ENCODE results near the gene AMIGO3.

The AMIGO3 gene

GRCh38 chr3:49745986-49746385 is 26.5 kb upstream of the AMIGO3 start:
- FAIRE-seq (no peak), DNase-seq (ENCODE audit: insufficient read length) (no peak)
- TF ChIP-seq POLR2A (IDR thresholded peaks at IDR 0.05; ENCODE audit: low read depth, low read length) (no peak), TAF1 (IDR thresholded peaks at IDR 0.05; ENCODE audit: borderline replicate concordance, low read depth, low read length) (no peak), POLR2AphosphoS5 (IDR thresholded peaks at IDR 0.05; ENCODE audit: low read depth, low read length) (no peak)

- DNase-seq (ENCODE audit: insufficient read length) (no peak), FAIRE-seq (no peak)
- TF ChIP-seq POLR2A (IDR thresholded peaks at IDR 0.05; ENCODE audit: low read depth, low read length) (no peak), POLR2AphosphoS5 (IDR thresholded peaks at IDR 0.05; ENCODE audit: low read depth, low read length) (no peak), TAF1 (IDR thresholded peaks at IDR 0.05; ENCODE audit: borderline replicate concordance, low read depth, low read length) (no peak)
These were observed 20.9 kb upstream of the AMIGO3 start for GRCh38 chr3:49740427-49740826.

DNA sequence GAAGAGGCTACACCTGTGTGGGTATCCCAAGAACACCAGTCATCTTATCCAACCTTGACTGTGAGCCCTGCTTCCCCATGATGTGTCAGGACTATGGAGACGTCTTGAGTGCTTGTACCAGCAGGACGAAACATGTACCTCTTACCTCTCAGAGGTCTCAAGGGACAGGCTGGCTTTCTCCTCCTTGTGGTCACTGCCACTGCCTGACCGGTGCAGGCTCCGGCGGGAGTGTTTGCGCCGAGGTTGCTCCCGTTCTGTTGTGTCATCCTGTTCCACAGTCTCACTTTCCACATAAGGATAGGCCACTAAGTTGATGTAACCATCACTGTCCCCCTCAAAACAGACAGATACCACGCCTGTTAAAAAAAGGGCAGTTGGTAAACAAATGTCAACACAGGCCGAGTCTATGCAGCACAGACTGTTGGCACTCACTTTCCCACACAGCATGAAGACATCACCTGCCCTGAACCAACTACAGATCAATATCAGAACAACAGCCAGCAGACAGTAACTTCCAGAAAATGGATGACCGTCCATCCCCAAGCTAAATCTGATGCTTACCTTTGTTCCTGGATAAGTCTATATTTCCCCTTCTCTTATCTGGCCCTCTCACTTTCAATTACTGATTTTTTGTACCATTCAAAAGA is 18.7 kb upstream of the AMIGO3 start:
- TF ChIP-seq POLR2AphosphoS5 (IDR thresholded peaks at IDR 0.05; ENCODE audit: low read depth, low read length) = no peak
- TF ChIP-seq POLR2A (IDR thresholded peaks at IDR 0.05; ENCODE audit: low read depth, low read length) = no peak
- TF ChIP-seq TAF1 (IDR thresholded peaks at IDR 0.05; ENCODE audit: borderline replicate concordance, low read depth, low read length) = no peak
- FAIRE-seq (no peak), DNase-seq (ENCODE audit: insufficient read length) (no peak)

GRCh38 chr3:49734752-49735151 is 15.3 kb upstream of the AMIGO3 start:
- TF ChIP-seq POLR2AphosphoS5 (IDR thresholded peaks at IDR 0.05; ENCODE audit: low read depth, low read length) (no peak), POLR2A (IDR thresholded peaks at IDR 0.05; ENCODE audit: low read depth, low read length) (no peak), TAF1 (IDR thresholded peaks at IDR 0.05; ENCODE audit: borderline replicate concordance, low read depth, low read length) (no peak)
- DNase-seq (ENCODE audit: insufficient read length) (no peak), FAIRE-seq (no peak)

GRCh38 chr3:49733551-49733950 is 14.1 kb upstream of the AMIGO3 start:
- TF ChIP-seq TAF1 (IDR thresholded peaks at IDR 0.05; ENCODE audit: borderline replicate concordance, low read depth, low read length) (no peak), POLR2AphosphoS5 (IDR thresholded peaks at IDR 0.05; ENCODE audit: low read depth, low read length) (no peak), POLR2A (IDR thresholded peaks at IDR 0.05; ENCODE audit: low read depth, low read length) (no peak)
- DNase-seq (ENCODE audit: insufficient read length) (no peak), FAIRE-seq (no peak)

- FAIRE-seq (no peak), DNase-seq (ENCODE audit: insufficient read length) (no peak)
- TF ChIP-seq POLR2AphosphoS5 (IDR thresholded peaks at IDR 0.05; ENCODE audit: low read depth, low read length) = no peak
- no peak for TF ChIP-seq POLR2A (IDR thresholded peaks at IDR 0.05; ENCODE audit: low read depth, low read length)
- no peak for TF ChIP-seq TAF1 (IDR thresholded peaks at IDR 0.05; ENCODE audit: borderline replicate concordance, low read depth, low read length)
These were observed 13.1 kb upstream of the AMIGO3 start for GRCh38 chr3:49732597-49732996.

GRCh38 chr3:49729966-49730609 is 10.6 kb upstream of the AMIGO3 start:
- DNase-seq (ENCODE audit: insufficient read length) (no peak), FAIRE-seq (no peak)
- TF ChIP-seq POLR2AphosphoS5 (IDR thresholded peaks at IDR 0.05; ENCODE audit: low read depth, low read length) (no peak), POLR2A (IDR thresholded peaks at IDR 0.05; ENCODE audit: low read depth, low read length) (no peak), TAF1 (IDR thresholded peaks at IDR 0.05; ENCODE audit: borderline replicate concordance, low read depth, low read length) (no peak)

DNA sequence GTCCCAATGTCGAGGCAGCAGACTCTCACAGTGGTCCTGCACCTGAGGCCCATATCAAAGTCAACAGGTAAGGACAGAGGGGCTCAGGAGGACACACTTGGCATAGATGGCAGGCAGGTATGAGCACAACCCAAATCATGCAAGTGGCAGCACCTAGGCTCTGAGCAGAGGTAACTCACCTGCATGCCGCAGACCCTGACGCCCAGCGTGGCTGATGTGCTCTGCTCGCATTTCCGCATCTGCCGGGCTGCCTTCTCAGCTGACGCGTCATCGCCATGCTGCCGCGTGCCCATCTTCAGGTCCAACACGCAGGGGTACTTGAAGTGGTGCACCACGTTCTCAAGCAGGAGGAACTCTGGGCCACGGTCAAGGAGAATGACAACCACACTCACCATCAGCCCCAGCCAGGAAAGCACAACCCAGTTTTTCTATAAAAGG is 8.5 kb upstream of the AMIGO3 start:
- FAIRE-seq = no peak
- TF ChIP-seq POLR2A (IDR thresholded peaks at IDR 0.05; ENCODE audit: low read depth, low read length) (no peak), TAF1 (IDR thresholded peaks at IDR 0.05; ENCODE audit: borderline replicate concordance, low read depth, low read length) (no peak), POLR2AphosphoS5 (IDR thresholded peaks at IDR 0.05; ENCODE audit: low read depth, low read length) (no peak)

GRCh38 chr3:49727154-49727923 is 7.9 kb upstream of the AMIGO3 start:
- FAIRE-seq = no peak
- TF ChIP-seq TAF1 (IDR thresholded peaks at IDR 0.05; ENCODE audit: borderline replicate concordance, low read depth, low read length) = no peak
- TF ChIP-seq POLR2AphosphoS5 (IDR thresholded peaks at IDR 0.05; ENCODE audit: low read depth, low read length) = no peak
- TF ChIP-seq POLR2A (IDR thresholded peaks at IDR 0.05; ENCODE audit: low read depth, low read length) = no peak; the same call in 1 of the 2 replicates

More for the DNA sequence above, 8.5 kb upstream of the AMIGO3 start:
- no peak for DNase-seq (ENCODE audit: insufficient read length)

GRCh38 chr3:49725906-49726681 is 6.6 kb upstream of the AMIGO3 start:
- no peak for TF ChIP-seq POLR2A (IDR thresholded peaks at IDR 0.05; ENCODE audit: low read depth, low read length)
- no peak for TF ChIP-seq TAF1 (IDR thresholded peaks at IDR 0.05; ENCODE audit: borderline replicate concordance, low read depth, low read length)
- TF ChIP-seq POLR2AphosphoS5 (IDR thresholded peaks at IDR 0.05; ENCODE audit: low read depth, low read length) = no peak
- no peak for DNase-seq (ENCODE audit: insufficient read length)
- no peak for FAIRE-seq

More at GRCh38 chr3:49727154-49727923, 7.9 kb upstream of the AMIGO3 start:
- DNase-seq (ENCODE audit: insufficient read length) = peak; percentile 50

- DNase-seq (ENCODE audit: insufficient read length) (no peak), FAIRE-seq (no peak)
- TF ChIP-seq POLR2A (IDR thresholded peaks at IDR 0.05; ENCODE audit: low read depth, low read length) (no peak), TAF1 (IDR thresholded peaks at IDR 0.05; ENCODE audit: borderline replicate concordance, low read depth, low read length) (no peak), POLR2AphosphoS5 (IDR thresholded peaks at IDR 0.05; ENCODE audit: low read depth, low read length) (no peak)
These were observed 5.1 kb upstream of the AMIGO3 start for GRCh38 chr3:49724586-49724985.

Measured in GM12892 (cell line).